Activated CD4-positive, alpha-beta T cell treated with anti-CD3 and anti-CD28 coated beads, Interleukin-2, amount 50 U/mL, for 48 hours (primary cell): ENCODE measurements around the gene TCF12.

Source experiments
- DNase-seq, 2 experiments: peaks; one replicate each; pipeline ENCODE4 v3.0.0-alpha.2; 2020

TCF12 gene

GRCh38 chr15:56918046-56918938 lies at the start of gene TCF12:
Gene TCF12 (plus strand): TSS chr15:56918644. CDS start chr15:56919914, 1,270 bp downstream.
- peak; percentile 92 to 93 for DNase-seq

DNA sequence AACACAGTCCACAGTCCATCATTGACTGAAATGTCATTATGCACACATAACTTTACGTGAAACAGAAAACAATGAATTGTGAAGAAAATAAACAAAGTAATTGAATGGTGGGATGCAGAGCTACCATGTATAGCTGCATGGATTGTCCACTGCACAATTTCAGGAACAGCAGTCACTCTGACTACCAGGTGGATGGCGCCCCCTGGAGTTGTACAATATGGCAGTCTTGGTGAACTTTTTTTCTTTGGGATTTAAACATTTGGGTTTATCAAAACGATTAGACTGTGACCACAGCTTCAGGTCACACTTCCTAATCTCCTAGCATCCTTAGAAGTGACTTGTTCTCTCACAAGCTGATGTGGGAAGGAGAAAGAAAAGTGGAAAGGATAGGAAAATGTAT lies 48.9 kb upstream of the TCF12 start:
- peak; percentile 54 to 58 for DNase-seq

GRCh38 chr15:56871185-56871584 lies 47.3 kb upstream of the TCF12 start:
- DNase-seq = no peak

DNA sequence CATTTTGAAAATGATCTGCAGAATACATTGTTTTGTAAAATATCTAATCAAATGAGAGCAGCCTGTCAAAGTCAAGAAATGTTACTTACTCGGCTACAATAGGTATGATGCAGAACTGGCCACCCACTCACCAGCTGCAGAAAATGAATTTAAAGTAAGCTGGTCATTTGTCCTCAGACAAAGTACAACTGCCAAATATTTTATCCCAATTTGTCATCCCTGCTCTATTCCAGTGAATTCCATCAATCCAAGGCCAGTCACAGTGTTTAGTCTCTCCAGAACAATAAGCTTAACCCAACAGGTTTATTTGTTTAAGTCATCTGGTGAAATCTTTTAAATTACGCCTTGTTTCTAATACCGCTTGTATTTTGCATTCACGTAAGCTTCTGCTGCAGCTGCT lies 46.6 kb upstream of the TCF12 start:
- DNase-seq = no peak

DNA sequence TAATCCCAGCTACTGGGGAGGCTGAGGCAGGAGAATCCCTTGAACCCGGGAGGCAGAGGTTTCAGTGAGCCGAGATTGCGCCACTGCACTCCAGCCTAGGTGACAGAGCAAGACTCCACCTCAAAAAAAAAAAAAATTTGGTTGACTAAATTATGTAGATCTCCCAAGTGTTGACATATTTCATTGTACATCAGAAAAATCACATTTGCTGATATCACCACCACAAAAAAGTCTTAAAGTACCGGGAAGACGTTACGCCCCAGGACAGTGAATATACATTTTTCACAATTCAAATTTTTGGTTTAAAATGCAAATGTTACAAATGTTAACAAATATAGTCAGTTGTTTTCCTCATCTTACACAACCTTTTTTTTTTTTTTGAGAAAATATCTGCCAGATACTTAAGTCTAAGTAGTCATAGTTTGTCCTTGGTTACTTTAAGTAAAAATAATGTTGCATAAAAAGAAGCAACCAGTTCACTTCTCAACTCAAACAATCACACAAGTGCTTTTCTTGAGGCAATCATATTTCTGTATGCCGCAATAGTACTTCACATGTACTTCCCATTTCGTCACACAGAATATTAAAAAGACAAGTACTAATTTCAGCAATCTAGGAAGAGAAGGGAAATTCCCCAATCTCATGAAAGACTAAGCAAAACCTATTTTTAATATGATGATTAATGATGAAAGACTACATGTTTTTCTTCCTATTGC lies 41.0 kb upstream of the TCF12 start:
- DNase-seq = no peak

GRCh38 chr15:56879502-56879901 lies 38.9 kb upstream of the TCF12 start:
- DNase-seq = no peak

DNA sequence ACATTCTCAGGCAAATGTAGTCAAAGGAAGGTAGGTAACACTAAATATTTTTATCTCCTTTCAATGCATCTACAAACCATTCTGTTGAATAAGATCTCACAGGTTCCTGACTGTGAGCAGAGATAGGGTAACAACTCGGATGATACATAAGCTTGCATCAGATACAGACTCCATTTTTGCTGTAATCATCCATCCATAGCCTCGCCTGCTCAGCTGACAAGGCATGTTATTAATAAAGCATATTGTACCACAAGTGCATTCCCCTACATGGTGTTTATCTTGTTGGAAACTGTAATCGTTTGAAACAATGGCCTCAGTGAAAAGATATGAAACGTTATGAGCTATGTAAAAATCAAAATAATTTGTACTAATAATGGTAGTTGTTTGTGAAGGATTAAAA lies 35.4 kb upstream of the TCF12 start:
- DNase-seq = no peak

DNA sequence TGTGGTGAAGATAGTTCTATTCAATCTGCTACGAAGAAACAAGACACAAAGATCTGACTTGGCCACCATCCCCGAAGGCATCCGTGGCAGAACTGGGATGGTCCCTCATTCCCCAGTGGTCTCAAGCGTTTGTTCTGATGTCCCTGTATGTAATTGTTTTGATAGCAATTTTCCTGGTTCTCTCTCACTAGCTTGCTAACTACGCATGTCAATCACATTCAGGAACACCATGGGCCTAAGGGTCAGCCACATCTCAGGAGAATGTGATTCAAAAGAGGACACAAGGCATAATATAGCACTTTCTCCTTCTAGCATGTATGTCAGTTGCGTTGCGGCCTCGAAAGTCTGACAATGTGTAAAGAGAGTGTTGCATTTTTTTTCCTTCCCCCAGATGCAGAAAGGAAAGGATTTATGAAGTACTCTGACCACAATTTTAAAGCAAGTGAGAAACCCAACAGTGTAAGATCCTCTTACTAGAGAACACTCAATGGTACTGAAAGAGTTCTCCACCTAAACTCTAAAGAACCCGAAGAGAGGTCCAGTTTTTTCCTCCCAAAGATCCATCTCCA lies 32.0 kb upstream of the TCF12 start:
- peak in 1 of 2 experiments; percentile 5 for DNase-seq

- DNase-seq = peak; percentile 81 to 86
Observed at GRCh38 chr15:56886932-56887781, 31.3 kb upstream of the TCF12 start.

DNA sequence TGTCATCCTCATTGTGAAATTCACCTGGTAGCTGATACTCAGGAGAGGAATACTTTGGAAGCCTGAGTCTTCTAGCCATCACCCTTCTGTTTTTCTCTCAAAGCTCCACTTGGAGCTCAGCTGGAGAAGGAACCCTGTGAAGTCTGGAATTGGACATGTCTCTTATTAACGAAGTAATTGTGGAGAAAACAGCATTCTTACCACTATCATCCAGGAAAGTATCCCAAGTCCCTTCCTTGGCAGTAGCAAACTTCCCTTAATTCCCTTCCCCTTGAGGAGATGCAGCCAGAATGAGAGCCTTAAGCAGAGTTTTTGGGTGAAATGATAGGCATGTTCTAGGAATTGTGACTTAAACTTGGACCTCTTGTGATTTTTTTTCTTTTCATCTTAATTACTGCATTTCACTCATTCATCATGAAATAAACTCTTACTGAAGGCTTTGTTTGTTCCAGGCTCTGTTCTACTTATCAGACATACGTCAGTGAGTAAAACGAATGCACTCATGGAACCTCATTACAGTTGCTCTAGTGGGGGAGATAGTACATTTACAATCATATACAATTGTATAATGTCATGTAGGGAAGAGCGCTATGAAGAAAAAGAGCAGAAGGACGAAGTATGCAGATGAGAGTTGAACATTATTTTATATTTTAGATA lies 30.5 kb upstream of the TCF12 start:
- DNase-seq = no peak

DNA sequence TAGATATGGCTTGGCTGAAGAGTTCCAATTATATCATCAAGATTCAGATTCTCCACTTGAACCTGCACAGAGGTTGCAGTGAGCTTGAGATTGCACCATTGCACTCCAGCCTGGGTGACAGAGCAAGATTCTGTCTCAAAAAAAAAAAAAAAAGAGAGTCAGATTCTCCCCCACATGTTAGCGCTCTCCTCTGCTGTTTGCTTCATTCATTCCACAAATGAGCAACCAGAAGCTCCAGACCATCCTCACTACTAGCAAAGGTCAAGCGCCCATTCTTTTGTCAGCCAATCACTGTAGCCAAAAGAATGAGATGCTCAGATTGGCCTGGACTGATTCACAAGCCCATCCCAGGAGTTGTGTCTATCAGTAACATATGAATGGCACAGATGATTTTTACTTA lies 28.4 kb upstream of the TCF12 start:
- DNase-seq = no peak

GRCh38 chr15:56891852-56892440 lies 26.5 kb upstream of the TCF12 start:
- DNase-seq = no peak

DNA sequence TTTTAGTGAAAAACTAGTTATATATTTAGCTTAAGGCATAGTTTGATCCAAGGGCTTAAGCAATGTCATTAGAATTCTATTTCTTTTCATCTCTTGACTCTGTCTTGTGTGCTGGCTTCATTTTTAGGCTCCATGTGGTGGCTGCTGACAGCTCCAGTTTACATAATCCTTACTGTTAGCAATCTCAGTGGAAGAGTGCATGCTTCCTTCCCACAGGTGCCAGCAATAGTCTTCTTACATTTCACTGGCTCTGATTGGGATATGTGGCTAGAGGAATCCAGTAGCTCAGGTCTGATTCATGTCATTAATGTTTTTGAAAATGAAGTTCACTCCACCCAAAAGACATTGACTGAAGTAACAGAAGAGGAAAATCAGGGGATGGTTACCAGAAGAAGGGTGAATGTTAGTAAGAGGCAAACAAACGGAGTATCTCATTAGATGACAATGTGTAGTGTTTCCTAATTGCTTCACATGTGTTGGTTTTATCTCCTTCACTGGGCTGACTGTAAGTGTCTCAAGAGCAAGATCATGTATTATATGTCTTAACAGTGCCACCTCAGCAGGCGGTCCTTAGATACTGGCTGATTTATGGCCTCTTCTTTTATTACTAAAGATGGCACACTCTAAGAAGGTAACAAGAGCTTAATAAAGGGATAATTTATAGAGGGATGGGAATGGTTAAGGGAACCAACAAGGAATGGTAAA lies 25.6 kb upstream of the TCF12 start:
- DNase-seq = no peak

GRCh38 chr15:56893364-56893678 lies 25.1 kb upstream of the TCF12 start:
- no peak for DNase-seq

DNA sequence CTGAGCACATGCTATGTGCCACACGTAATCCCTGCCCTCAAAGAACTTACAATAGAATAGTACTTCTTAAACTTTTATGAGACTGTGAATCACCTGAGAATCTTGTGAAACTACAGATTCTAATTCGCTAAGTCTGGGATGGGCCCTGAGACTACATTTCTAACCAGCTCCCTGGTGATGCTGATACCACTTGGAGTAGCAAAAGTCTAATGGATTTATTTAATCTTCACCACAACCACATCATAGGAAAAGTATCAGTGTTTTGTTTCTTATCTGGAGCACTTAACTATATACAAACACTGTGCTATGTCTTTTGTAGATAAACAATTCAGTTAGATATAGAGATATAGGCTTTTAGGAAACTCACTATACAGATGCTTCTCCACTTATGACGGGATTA lies 23.8 kb upstream of the TCF12 start:
- DNase-seq = no peak

GRCh38 chr15:56901931-56902330 lies 16.5 kb upstream of the TCF12 start:
- no peak for DNase-seq

DNA sequence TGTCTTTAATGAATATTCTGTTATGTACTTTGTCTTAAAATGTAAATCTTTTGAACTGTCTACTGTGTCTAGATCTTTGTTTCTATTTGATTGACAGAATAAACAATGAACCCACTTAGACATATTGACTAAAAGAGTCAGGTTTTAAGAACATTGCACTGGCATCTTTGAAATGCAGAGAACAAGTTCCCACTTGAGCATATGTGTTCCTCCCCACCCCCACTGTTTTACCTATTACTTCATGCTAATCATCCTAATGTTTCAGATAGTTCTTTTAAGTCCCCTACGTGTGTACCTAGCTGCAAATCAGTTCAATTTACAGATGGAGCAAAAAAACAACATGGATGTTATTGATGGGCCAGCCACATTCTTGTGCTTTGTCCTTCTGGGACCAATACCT lies 11.7 kb upstream of the TCF12 start:
- no peak for DNase-seq

DNA sequence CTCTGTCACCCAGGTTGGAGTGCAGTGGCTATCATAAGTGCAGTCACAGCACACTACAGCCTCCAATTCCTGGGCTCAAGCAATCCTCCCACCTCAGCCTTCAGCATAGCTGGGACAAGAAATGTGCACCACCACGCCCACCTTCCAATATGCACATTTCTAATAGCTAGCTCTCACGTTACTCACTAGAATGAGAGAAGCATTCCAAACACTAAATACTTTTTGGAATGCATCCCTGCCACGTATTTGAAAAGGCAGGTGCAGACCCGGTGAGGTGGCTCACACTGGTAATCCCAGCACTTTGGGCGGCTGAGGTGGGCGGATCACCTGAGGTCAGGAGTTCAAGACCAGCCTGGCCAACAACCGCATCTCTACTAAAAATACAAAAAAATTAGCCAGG lies 7.6 kb upstream of the TCF12 start:
- no peak for DNase-seq

- DNase-seq = no peak
Observed at GRCh38 chr15:56913241-56913640, 5.2 kb upstream of the TCF12 start.

DNA sequence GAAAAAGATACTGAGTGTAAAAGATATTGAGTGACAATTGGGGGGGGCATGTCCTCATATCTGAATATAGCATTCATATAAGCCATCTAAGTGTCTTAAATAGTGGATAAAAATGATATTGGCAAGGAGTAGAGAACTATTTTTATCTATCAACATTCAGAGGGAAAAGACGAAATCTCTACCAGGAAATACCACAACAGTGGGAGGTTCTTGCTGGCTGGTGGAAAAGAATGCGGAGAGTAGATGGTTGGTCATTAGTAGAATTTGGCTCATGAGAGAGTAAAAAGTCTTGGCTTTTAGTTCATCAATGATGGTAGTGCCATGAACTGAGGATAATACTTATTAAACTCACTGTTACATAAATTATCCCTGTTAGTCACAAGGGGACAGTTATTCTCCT lies 4.8 kb upstream of the TCF12 start:
- DNase-seq = no peak

DNA sequence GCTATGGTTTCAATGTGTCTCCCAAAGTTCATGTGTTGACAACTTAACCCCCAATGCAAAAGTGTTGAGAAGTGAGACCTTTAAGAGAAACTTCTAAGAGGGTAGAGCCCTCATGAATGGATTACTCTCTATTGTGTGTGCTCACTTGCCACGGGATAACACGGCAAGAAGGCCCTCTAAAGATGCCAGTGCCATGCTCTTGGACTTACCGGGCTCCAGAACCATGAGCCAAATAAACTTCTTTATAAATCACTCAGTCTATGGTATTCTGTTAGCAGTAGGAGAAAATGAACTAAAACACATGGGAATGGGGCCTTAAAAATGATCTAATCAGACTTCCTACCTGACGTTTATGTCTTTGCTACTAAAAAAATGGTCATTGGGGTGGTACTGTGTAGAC lies 2.6 kb upstream of the TCF12 start:
- no peak for DNase-seq
